H1 (cell line): ENCODE data around the gene CCDC33. TPM values are rescaled to one million over a fixed set of nuclear protein-coding genes. Genes with fewer than 3 reads are reported as not detected.

Source experiments
- CTCF ChIA-PET: fragments of 300-600 bp; sonication (Branson Sonifier 250); formaldehyde crosslinking; loops from one replicate; lab custom pipeline; 2021; ENCODE audit not compliant: partially characterized antibody; lab: Charles Lee
- POLR2A ChIA-PET: fragments of 300-600 bp; sonication (Branson Sonifier 250); formaldehyde crosslinking; loops from one replicate; lab custom pipeline; 2021; ENCODE audit warnings: inconsistent platforms; ENCODE audit not compliant: partially characterized antibody; lab: Charles Lee
- DNase-seq, 2 experiments: peaks; one replicate each; pipeline versions ENCODE4 v3.0.0 to v3.0.0-alpha.2; 2010 to 2022; ENCODE audit warnings: low spot score in 2 of 2, low read depth in 1 of 2, mixed read lengths in 1 of 2
- FAIRE-seq: peaks from 2 replicates; lab custom pipeline; 2011; peaks lifted over from hg19 to GRCh38; lab: Jason Lieb, UNC
- H2AFZ ChIP-seq: 2 replicates; pipeline ENCODE4 v1.8.1; 2012; ENCODE audit warnings: low read length, inconsistent platforms
- H2AK5ac ChIP-seq: 2 replicates; pipeline ENCODE4 v1.6.1; 2013; ENCODE audit warnings: low read depth, low read length
- H2BK120ac ChIP-seq: replicated peaks from 2 replicates; pipeline ENCODE3; 2013; ENCODE audit warnings: low read depth, low read length, inconsistent platforms
- H2BK12ac ChIP-seq: 2 replicates; pipeline ENCODE4 v1.6.1; 2013; ENCODE audit warnings: low read depth, low read length
- H2BK15ac ChIP-seq: 2 replicates; pipeline ENCODE4 v1.6.1; 2013; ENCODE audit warnings: low read length
- H2BK20ac ChIP-seq: 2 replicates; pipeline ENCODE4 v1.6.1; 2013; ENCODE audit warnings: low read length
- H2BK5ac ChIP-seq: 2 replicates; pipeline ENCODE4 v1.6.1; 2013; ENCODE audit warnings: low read depth, low read length
- H3K14ac ChIP-seq: 2 replicates; pipeline ENCODE4 v1.6.1; 2013; ENCODE audit warnings: inconsistent platforms; ENCODE audit not compliant: insufficient read length
- H3K18ac ChIP-seq: 2 replicates; pipeline ENCODE4 v1.6.1; 2013; ENCODE audit warnings: low read length; ENCODE audit errors: extremely low read depth
- H3K23ac ChIP-seq: 2 replicates; pipeline ENCODE4 v1.6.1; 2013; ENCODE audit warnings: inconsistent platforms; ENCODE audit not compliant: insufficient read length
- H3K23me2 ChIP-seq: 2 replicates; pipeline ENCODE4 v1.6.1; 2013; ENCODE audit warnings: low read depth, low read length
- H3K27ac ChIP-seq: 2 replicates; pipeline ENCODE4 v1.6.1; 2011; ENCODE audit warnings: low read depth, low read length, inconsistent platforms
- H3K27me3 ChIP-seq, 4 experiments: replicated peaks in 1 of 4; 1 replicate in 1 of 4; 2 replicates in 3 of 4; pipeline versions ENCODE4 v1.6.1 to v1.8.1; 2011 to 2013; ENCODE audit warnings: low read length in 3 of 4, mild to moderate bottlenecking in 3 of 4, inconsistent platforms in 2 of 4, mixed read lengths in 2 of 4, moderate library complexity in 1 of 4; ENCODE audit not compliant: control insufficient read depth in 3 of 4, insufficient read depth in 3 of 4; ENCODE audit errors: extremely low read depth in 1 of 4
- H3K36me3 ChIP-seq, 4 experiments: 2 replicates each; pipeline versions ENCODE4 v1.6.1 to v1.8.1; 2011 to 2013; ENCODE audit warnings: mild to moderate bottlenecking in 4 of 4, low read length in 3 of 4, moderate library complexity in 2 of 4, control low read depth in 1 of 4, inconsistent platforms in 1 of 4; ENCODE audit not compliant: insufficient read depth in 4 of 4, control insufficient read depth in 2 of 4
- H3K4ac ChIP-seq: replicated peaks from 2 replicates; pipeline ENCODE3; 2013; ENCODE audit warnings: low read length, low read depth, mixed read lengths, inconsistent platforms; ENCODE audit not compliant: insufficient read length
- H3K4me1 ChIP-seq, 4 experiments: replicated peaks in 1 of 4; 1 replicate in 1 of 4; 2 replicates in 3 of 4; pipeline versions ENCODE4 v1.6.1 to v1.8.1; 2011 to 2013; ENCODE audit warnings: low read length in 3 of 4, inconsistent platforms in 2 of 4, mixed read lengths in 1 of 4; ENCODE audit not compliant: insufficient read depth in 4 of 4, control insufficient read depth in 3 of 4
- H3K4me2 ChIP-seq, 2 experiments: 2 replicates each; pipeline versions ENCODE4 v1.6.1 to v1.8.1; 2011 to 2013; ENCODE audit warnings: low read depth in 2 of 2, low read length in 2 of 2, control low read depth in 1 of 2, inconsistent platforms in 1 of 2, mild to moderate bottlenecking in 1 of 2; ENCODE audit not compliant: insufficient read depth in 1 of 2
- H3K4me3 ChIP-seq, 4 experiments: fragments of 200-600, 300-600 bp in 1 of 4; sonication (generic), shearing (Covaris generic), sonication (Bioruptor Twin) in 1 of 4; 2 replicates each; pipeline versions ENCODE4 v1.5.1 to v1.8.1; 2011 to 2016; ENCODE audit warnings: low read length in 4 of 4, low read depth in 3 of 4, control low read depth in 2 of 4, inconsistent platforms in 2 of 4, mild to moderate bottlenecking in 2 of 4, mixed read lengths in 1 of 4, moderate library complexity in 1 of 4; ENCODE audit not compliant: insufficient read depth in 2 of 4; ENCODE audit errors: extremely low read depth in 1 of 4
- H3K56ac ChIP-seq: replicated peaks from 2 replicates; pipeline ENCODE3; 2013; ENCODE audit warnings: low read depth, mild to moderate bottlenecking, mixed read lengths, low read length, inconsistent platforms; ENCODE audit not compliant: insufficient read length
- H3K79me1 ChIP-seq: 2 replicates; pipeline ENCODE4 v1.6.1; 2013; ENCODE audit warnings: low read depth, low read length, control low read depth
- H3K79me2 ChIP-seq, 2 experiments: 2 replicates each; pipeline versions ENCODE4 v1.6.1 to v1.8.1; 2012 to 2013; ENCODE audit warnings: low read length in 2 of 2, mild to moderate bottlenecking in 2 of 2, inconsistent platforms in 1 of 2; ENCODE audit not compliant: insufficient read depth in 2 of 2, control insufficient read depth in 1 of 2
- H3K9ac ChIP-seq, 4 experiments: replicated peaks in 1 of 4; 1 replicate in 1 of 4; 2 replicates in 3 of 4; pipeline versions ENCODE4 v1.6.1 to v1.8.1; 2011 to 2013; ENCODE audit warnings: low read depth in 3 of 4, low read length in 3 of 4, control low read depth in 2 of 4, mild to moderate bottlenecking in 2 of 4, moderate library complexity in 2 of 4, inconsistent platforms in 1 of 4; ENCODE audit errors: extremely low read depth in 1 of 4
- H3K9me3 ChIP-seq, 2 experiments: 2 replicates each; pipeline versions ENCODE4 v1.6.1 to v1.8.1; 2012 to 2013; ENCODE audit warnings: mild to moderate bottlenecking in 2 of 2, moderate library complexity in 2 of 2, control low read depth in 1 of 2, inconsistent platforms in 1 of 2, low read depth in 1 of 2, low read length in 1 of 2, mixed read lengths in 1 of 2; ENCODE audit not compliant: insufficient read depth in 2 of 2
- H4K20me1 ChIP-seq, 2 experiments: replicated peaks in 1 of 2; 2 replicates each; pipeline versions ENCODE3 to v1.8.1; 2011 to 2013; ENCODE audit warnings: inconsistent platforms in 2 of 2, low read length in 2 of 2, mild to moderate bottlenecking in 1 of 2; ENCODE audit not compliant: insufficient read depth in 2 of 2, control insufficient read depth in 1 of 2
- H4K5ac ChIP-seq: 2 replicates; pipeline ENCODE4 v1.6.1; 2013; ENCODE audit warnings: low read length, low read depth, mixed read lengths, inconsistent platforms; ENCODE audit not compliant: insufficient read length
- H4K8ac ChIP-seq: 2 replicates; pipeline ENCODE4 v1.8.0; 2013; ENCODE audit warnings: mild to moderate bottlenecking, moderate library complexity, low read length, inconsistent platforms; ENCODE audit not compliant: insufficient read depth; ENCODE audit errors: extremely low read depth
- H4K91ac ChIP-seq: replicated peaks from 2 replicates; pipeline ENCODE3; 2013; ENCODE audit warnings: low read length, mixed read lengths, inconsistent platforms; ENCODE audit not compliant: insufficient read length
- EZH2 ChIP-seq: fragments of 200-600 bp; sonication (generic); IDR thresholded peaks from 2 replicates; pipeline ENCODE4 v1.7.1; 2012; ENCODE audit warnings: low read depth, mild to moderate bottlenecking, moderate library complexity, low read length, inconsistent platforms; ENCODE audit not compliant: severe bottlenecking
- KDM1A ChIP-seq: fragments of 200-600, 300-600 bp; sonication (generic); IDR thresholded peaks from 2 replicates; pipeline ENCODE4 v1.7.1; 2016; ENCODE audit warnings: mild to moderate bottlenecking, low read length, borderline replicate concordance
- KDM4A ChIP-seq: IDR thresholded peaks from one replicate; pipeline ENCODE4 v1.7.1; 2012; ENCODE audit warnings: low read depth, mild to moderate bottlenecking, moderate library complexity, low read length, inconsistent platforms; ENCODE audit not compliant: severe bottlenecking
- POU5F1 ChIP-seq: IDR thresholded peaks from 2 replicates; pipeline ENCODE4 v1.6.1; 2011; ENCODE audit warnings: low read depth, mild to moderate bottlenecking, low read length, moderate library complexity
- WGBS, 2 experiments: shearing (Covaris generic) in 1 of 2; methylation state at CpG; one replicate each; pipeline versions ENCODE4 v1.1.6 to v1.1.7; 2013 to 2015; ENCODE audit warnings: low lambda C conversion rate in 2 of 2, mixed read lengths in 2 of 2, inconsistent platforms in 1 of 2, low coverage in 1 of 2, missing lambda C conversion rate in 1 of 2; ENCODE audit not compliant: insufficient replicate concordance in 2 of 2, insufficient coverage in 1 of 2, insufficient read length in 1 of 2; ENCODE audit errors: extremely low coverage in 1 of 2, missing lambda C conversion rate in 1 of 2; 5-methylcytosine and 5-hydroxymethylcytosine counted together
- polyA plus RNA-seq, 7 experiments: library from polyadenylated mRNA; depleted of rRNA in 3 of 7; stranded (reverse) in 5 of 7; unstranded in 2 of 7; fragments of >200 nt in 5 of 7; fragments of 200-250 nt in 2 of 7; gene quantifications; 1 replicate in 5 of 7; 2 replicates in 1 of 7; 4 replicates in 1 of 7; pipeline versions ENCODE4 v1.2.1 to v1.2.3, GENCODE V29; 2011 to 2013; ENCODE audit warnings: missing spikeins in 2 of 7, mixed read lengths in 2 of 7
- total RNA-seq: library from RNA; stranded (reverse); fragmentation: NEBNext Ultra II Directional; extraction: Animal tissue kit (Norgen Biotek cat#: 25700); gene quantifications from 2 replicates; pipeline ENCODE4 v1.2.1, GENCODE V29; 2021

Gene CCDC33
- total and polyA plus RNA-seq, 2 of the 8 experiments (the other 6 are each of a cell fraction or from before 2014, with no cell fraction given), result 2.0 to 2.7 TPM

- Histone ChIP-seq H3K9ac (no peak overlapping the region), H3K18ac (no peak overlapping the region; the same call in 1 of the 2 replicates), H3K4me1 (peaks cover 7 to 23% (median 19%) of the 10 kb centered on the region in 4 experiments), H3K14ac (no peak overlapping the region), H3K27ac (no peak overlapping the region), H3K4me3 (no peak overlapping the region), H3K36me3 (no peaks in the 10 kb centered on the region), H3K9me3 (no peaks in the 10 kb centered on the region), H2BK20ac (no peak overlapping the region), H3K23ac (no peak overlapping the region), H3K79me1 (no peaks in the 10 kb centered on the region), H3K56ac (no peak overlapping the region), H3K4me2 (no peak overlapping the region), H3K27me3 (peaks cover 0 to 2% (median 0%) of the 10 kb centered on the region in 4 experiments; a peak in 1 of 7 replicates), H3K4ac (no peak overlapping the region), H2BK12ac (no peak overlapping the region), H4K91ac (no peak overlapping the region), H3K23me2 (no peaks in the 10 kb centered on the region), H2BK120ac (no peak overlapping the region), H4K8ac (no peak overlapping the region), H4K20me1 (peaks cover 0 to 5% of the 10 kb centered on the region in 2 experiments), H2AK5ac (no peak overlapping the region), H3K79me2 (no peaks in the 10 kb centered on the region), H2AFZ (no peak overlapping the region), H4K5ac (no peak overlapping the region), H2BK5ac (no peak overlapping the region), H2BK15ac (no peak overlapping the region)
- CTCF ChIA-PET, result interaction anchor here (0.6 to 12.1 kb wide), 14 partner anchors 10 to 221 kb away, joined by 3 to 87 read pairs (median 5); no protein-coding TSS in a partner anchor
- POLR2A ChIA-PET, result interaction anchor here (1.4 to 1.8 kb wide), 2 partner anchors 8 to 30 kb away, joined by 3 read pairs; no protein-coding TSS in a partner anchor
- DNase-seq, result no peak
- FAIRE-seq, result no peak
- 86% methylated on average over 7 of the region's 8 CpGs; no CpG with 5 or more reads in 1 of the 2 experiments for WGBS, 2 experiments
- TF ChIP-seq KDM1A (no peak), EZH2 (no peak), KDM4A (no peak), POU5F1 (no peak)
Observed at GRCh38 chr15:74261685-74262084, 25.6 kb downstream of the CCDC33 start.
